WTC11 (cell line): ENCODE measurements around the gene OSCAR. TPM values are rescaled to one million over a fixed set of nuclear protein-coding genes. Genes with fewer than 3 reads are reported as not detected.

Source experiments
- ATAC-seq: fragments of 200-7000 bp; cut with Tn5 transposase; 2 replicates; pipeline ENCODE4 v1.10.0; 2021; ENCODE audit warnings: mild to moderate bottlenecking, moderate library complexity
- CTCF ChIA-PET: fragments of 300-600 bp; sonication (Branson Sonifier 250); formaldehyde crosslinking; loops from one replicate; lab custom pipeline; 2021; ENCODE audit warnings: antibody characterized with exemption; lab: Charles Lee
- POLR2A ChIA-PET: fragments of 350-600 bp; sonication (Branson Sonifier 250); formaldehyde crosslinking; loops from one replicate; lab custom pipeline; 2021; ENCODE audit warnings: antibody characterized with exemption; lab: Charles Lee
- DNase-seq: peaks from one replicate; pipeline ENCODE4 v3.0.0; 2021; ENCODE audit warnings: low spot score
- H3K27ac Mint-ChIP-seq: 2 replicates; pipeline ENCODE4 v1.8.0; 2021; ENCODE audit warnings: mixed read lengths
- H3K27me3 Mint-ChIP-seq: 2 replicates; pipeline ENCODE4 v1.8.0; 2021; ENCODE audit warnings: low read depth, mild to moderate bottlenecking, moderate library complexity, mixed read lengths
- H3K36me3 Mint-ChIP-seq: 2 replicates; pipeline ENCODE4 v1.8.0; 2021; ENCODE audit warnings: mixed read lengths
- H3K4me1 Mint-ChIP-seq: 2 replicates; pipeline ENCODE4 v1.8.0; 2022; ENCODE audit warnings: mixed read lengths
- H3K4me3 Mint-ChIP-seq: 2 replicates; pipeline ENCODE4 v1.8.0; 2021; ENCODE audit warnings: mild to moderate bottlenecking, moderate library complexity, mixed read lengths
- H3K9me3 Mint-ChIP-seq: 2 replicates; pipeline ENCODE4 v1.8.0; 2021; ENCODE audit warnings: mixed read lengths
- CBFB ChIP-seq: sonication (generic); formaldehyde crosslinking; IDR thresholded peaks from 2 replicates; pipeline ENCODE4 v1.8.1; 2022; ENCODE audit warnings: mild to moderate bottlenecking, low read depth, missing genetic modification reagents
- EMX1 ChIP-seq: fragments of 250-450 bp; sonication (Bioruptor Pico); IDR thresholded peaks from 2 replicates; pipeline ENCODE4 v1.8.0; 2021; ENCODE audit warnings: mild to moderate bottlenecking
- ETV6 ChIP-seq: sonication (generic); formaldehyde crosslinking; IDR thresholded peaks from 2 replicates; pipeline ENCODE4 v1.8.1; 2022; ENCODE audit warnings: mild to moderate bottlenecking, missing genetic modification reagents
- GTF2I ChIP-seq: fragments of 250-450 bp; sonication (Bioruptor Pico); conservative IDR thresholded peaks from 2 replicates; pipeline ENCODE4 v1.4.0; 2021; ENCODE audit warnings: mild to moderate bottlenecking
- HMGA2 ChIP-seq: fragments of 250-450 bp; sonication (Bioruptor Pico); IDR thresholded peaks from 2 replicates; pipeline ENCODE4 v1.4.0; 2021; ENCODE audit warnings: mild to moderate bottlenecking, moderate library complexity
- IRF1 ChIP-seq: sonication (generic); formaldehyde crosslinking; IDR thresholded peaks from 2 replicates; pipeline ENCODE4 v1.8.0; 2023; ENCODE audit warnings: missing genetic modification reagents
- MXD4 ChIP-seq: fragments of 250-450 bp; sonication (Bioruptor Pico); IDR thresholded peaks from 2 replicates; pipeline ENCODE4 v1.8.0; 2021; ENCODE audit warnings: mild to moderate bottlenecking, moderate library complexity, borderline replicate concordance
- NFATC4 ChIP-seq: fragments of 250-450 bp; sonication (Bioruptor Pico); IDR thresholded peaks from 2 replicates; pipeline ENCODE4 v1.9.0; 2021; ENCODE audit warnings: mild to moderate bottlenecking
- NFE2L1 ChIP-seq: sonication (generic); formaldehyde crosslinking; IDR thresholded peaks from 2 replicates; pipeline ENCODE4 v1.8.1; 2023; ENCODE audit warnings: missing genetic modification reagents
- NR1H2 ChIP-seq: sonication (generic); formaldehyde crosslinking; IDR thresholded peaks from 2 replicates; pipeline ENCODE4 v1.9.0; 2021; ENCODE audit warnings: mild to moderate bottlenecking, moderate library complexity, missing genetic modification reagents
- SMAD3 ChIP-seq: sonication (generic); formaldehyde crosslinking; IDR thresholded peaks from 2 replicates; pipeline ENCODE4 v1.8.0; 2022; ENCODE audit warnings: missing genetic modification reagents, mild to moderate bottlenecking, borderline replicate concordance
- SOX15 ChIP-seq: fragments of 250-450 bp; sonication (Bioruptor Pico); IDR thresholded peaks from 2 replicates; pipeline ENCODE4 v1.9.0; 2021; ENCODE audit warnings: mild to moderate bottlenecking
- ZBTB21 ChIP-seq: sonication (generic); formaldehyde crosslinking; IDR thresholded peaks from 2 replicates; pipeline ENCODE4 v1.8.1; 2023; ENCODE audit warnings: mild to moderate bottlenecking, missing genetic modification reagents, borderline replicate concordance
- ZNF263 ChIP-seq: sonication (generic); formaldehyde crosslinking; IDR thresholded peaks from 2 replicates; pipeline ENCODE4 v1.8.1; 2022; ENCODE audit warnings: low read depth, mild to moderate bottlenecking, moderate library complexity, missing genetic modification reagents
- ZNF416 ChIP-seq: fragments of 250-450 bp; sonication (Bioruptor Pico); IDR thresholded peaks from 2 replicates; pipeline ENCODE4 v1.9.0; 2021; ENCODE audit warnings: mild to moderate bottlenecking, inconsistent platforms
- total RNA-seq: library from RNA; stranded (reverse); gene quantifications from 3 replicates; pipeline ENCODE4 v1.2.3, GENCODE V29; 2021
- TF ChIP-seq, protein P1 (sequence below): sonication (generic); formaldehyde crosslinking; IDR thresholded peaks from 2 replicates; pipeline ENCODE4 v1.8.1; 2022; ENCODE audit warnings: low read depth, mild to moderate bottlenecking, moderate library complexity, missing genetic modification reagents, borderline replicate concordance
- TF ChIP-seq, protein P2 (sequence below): sonication (generic); formaldehyde crosslinking; IDR thresholded peaks from 2 replicates; pipeline ENCODE4 v1.8.1; 2023; ENCODE audit warnings: mild to moderate bottlenecking, missing genetic modification reagents
- TF ChIP-seq, protein P3 (sequence below): sonication (generic); formaldehyde crosslinking; IDR thresholded peaks from 2 replicates; pipeline ENCODE4 v1.8.0; 2022; ENCODE audit warnings: missing genetic modification reagents
- TF ChIP-seq, protein P4 (sequence below): sonication (generic); formaldehyde crosslinking; conservative IDR thresholded peaks from 2 replicates; pipeline ENCODE4 v1.8.1; 2023; ENCODE audit warnings: mild to moderate bottlenecking, low read depth, missing genetic modification reagents, moderate library complexity

The OSCAR gene
- total RNA-seq, 1 experiment from 2014 or later: 2.3 TPM

DNA sequence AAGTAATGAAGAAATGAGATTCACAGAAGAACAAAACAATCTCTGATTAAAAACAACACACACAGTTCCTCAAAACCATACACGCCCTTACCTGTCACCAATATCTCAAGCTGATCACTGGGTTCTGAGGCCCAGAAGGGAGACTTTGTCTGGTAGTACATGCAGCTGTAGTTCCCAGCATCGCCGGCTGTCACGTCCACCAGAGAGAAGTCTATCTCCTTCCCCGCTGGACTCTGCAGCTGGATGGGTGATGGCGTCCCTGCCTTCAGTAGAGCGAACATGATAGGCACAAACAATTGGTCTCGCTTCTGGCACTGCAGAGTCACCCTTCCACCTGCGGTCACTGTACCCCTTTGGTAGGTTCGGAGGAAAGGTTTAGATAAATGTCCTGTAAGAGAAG is 26.8 kb downstream of the OSCAR start:
- Mint-ChIP-seq H3K36me3 (0 out of 2 replicates have a peak, but pooled peaks cover 4% of the 10 kb centered on the region), H3K27ac (no peak overlapping the region), H3K27me3 (peaks cover 2% of the 10 kb centered on the region; the same call in 1 of the 2 replicates), H3K4me3 (no peak overlapping the region), H3K4me1 (no peaks in the 10 kb centered on the region), H3K9me3 (peaks cover 11% of the 10 kb centered on the region)
- DNase-seq (no peak), ATAC-seq (no peak)
- ChIA-PET POLR2A (no interaction called here), CTCF (no interaction called here)
- no peak for TF ChIP-seq MXD4 (CRISPR knock-in tag)
- no peak for TF ChIP-seq ZNF263 (CRISPR knock-in tag)
- TF ChIP-seq GTF2I: no peak
- TF ChIP-seq EMX1 (CRISPR knock-in tag): no peak
- TF ChIP-seq NR1H2 (CRISPR knock-in tag): no peak
- no peak for TF ChIP-seq IRF1 (CRISPR knock-in tag)
- TF ChIP-seq, protein P1, sequence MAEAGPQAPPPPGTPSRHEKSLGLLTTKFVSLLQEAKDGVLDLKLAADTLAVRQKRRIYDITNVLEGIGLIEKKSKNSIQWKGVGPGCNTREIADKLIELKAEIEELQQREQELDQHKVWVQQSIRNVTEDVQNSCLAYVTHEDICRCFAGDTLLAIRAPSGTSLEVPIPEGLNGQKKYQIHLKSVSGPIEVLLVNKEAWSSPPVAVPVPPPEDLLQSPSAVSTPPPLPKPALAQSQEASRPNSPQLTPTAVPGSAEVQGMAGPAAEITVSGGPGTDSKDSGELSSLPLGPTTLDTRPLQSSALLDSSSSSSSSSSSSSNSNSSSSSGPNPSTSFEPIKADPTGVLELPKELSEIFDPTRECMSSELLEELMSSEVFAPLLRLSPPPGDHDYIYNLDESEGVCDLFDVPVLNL: no peak
- TF ChIP-seq, protein P2, sequence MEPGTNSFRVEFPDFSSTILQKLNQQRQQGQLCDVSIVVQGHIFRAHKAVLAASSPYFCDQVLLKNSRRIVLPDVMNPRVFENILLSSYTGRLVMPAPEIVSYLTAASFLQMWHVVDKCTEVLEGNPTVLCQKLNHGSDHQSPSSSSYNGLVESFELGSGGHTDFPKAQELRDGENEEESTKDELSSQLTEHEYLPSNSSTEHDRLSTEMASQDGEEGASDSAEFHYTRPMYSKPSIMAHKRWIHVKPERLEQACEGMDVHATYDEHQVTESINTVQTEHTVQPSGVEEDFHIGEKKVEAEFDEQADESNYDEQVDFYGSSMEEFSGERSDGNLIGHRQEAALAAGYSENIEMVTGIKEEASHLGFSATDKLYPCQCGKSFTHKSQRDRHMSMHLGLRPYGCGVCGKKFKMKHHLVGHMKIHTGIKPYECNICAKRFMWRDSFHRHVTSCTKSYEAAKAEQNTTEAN (CRISPR knock-in tag): no peak
- TF ChIP-seq, protein P3, sequence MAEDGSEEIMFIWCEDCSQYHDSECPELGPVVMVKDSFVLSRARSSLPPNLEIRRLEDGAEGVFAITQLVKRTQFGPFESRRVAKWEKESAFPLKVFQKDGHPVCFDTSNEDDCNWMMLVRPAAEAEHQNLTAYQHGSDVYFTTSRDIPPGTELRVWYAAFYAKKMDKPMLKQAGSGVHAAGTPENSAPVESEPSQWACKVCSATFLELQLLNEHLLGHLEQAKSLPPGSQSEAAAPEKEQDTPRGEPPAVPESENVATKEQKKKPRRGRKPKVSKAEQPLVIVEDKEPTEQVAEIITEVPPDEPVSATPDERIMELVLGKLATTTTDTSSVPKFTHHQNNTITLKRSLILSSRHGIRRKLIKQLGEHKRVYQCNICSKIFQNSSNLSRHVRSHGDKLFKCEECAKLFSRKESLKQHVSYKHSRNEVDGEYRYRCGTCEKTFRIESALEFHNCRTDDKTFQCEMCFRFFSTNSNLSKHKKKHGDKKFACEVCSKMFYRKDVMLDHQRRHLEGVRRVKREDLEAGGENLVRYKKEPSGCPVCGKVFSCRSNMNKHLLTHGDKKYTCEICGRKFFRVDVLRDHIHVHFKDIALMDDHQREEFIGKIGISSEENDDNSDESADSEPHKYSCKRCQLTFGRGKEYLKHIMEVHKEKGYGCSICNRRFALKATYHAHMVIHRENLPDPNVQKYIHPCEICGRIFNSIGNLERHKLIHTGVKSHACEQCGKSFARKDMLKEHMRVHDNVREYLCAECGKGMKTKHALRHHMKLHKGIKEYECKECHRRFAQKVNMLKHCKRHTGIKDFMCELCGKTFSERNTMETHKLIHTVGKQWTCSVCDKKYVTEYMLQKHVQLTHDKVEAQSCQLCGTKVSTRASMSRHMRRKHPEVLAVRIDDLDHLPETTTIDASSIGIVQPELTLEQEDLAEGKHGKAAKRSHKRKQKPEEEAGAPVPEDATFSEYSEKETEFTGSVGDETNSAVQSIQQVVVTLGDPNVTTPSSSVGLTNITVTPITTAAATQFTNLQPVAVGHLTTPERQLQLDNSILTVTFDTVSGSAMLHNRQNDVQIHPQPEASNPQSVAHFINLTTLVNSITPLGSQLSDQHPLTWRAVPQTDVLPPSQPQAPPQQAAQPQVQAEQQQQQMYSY (CRISPR knock-in tag): no peak
- no peak for TF ChIP-seq SOX15
- TF ChIP-seq NFATC4 (CRISPR knock-in tag): no peak
- no peak for TF ChIP-seq ZNF416
- no peak for TF ChIP-seq NFE2L1
- TF ChIP-seq SMAD3: no peak
- no peak for TF ChIP-seq ETV6
- TF ChIP-seq ZBTB21 (CRISPR knock-in tag): no peak
- TF ChIP-seq, protein P4, sequence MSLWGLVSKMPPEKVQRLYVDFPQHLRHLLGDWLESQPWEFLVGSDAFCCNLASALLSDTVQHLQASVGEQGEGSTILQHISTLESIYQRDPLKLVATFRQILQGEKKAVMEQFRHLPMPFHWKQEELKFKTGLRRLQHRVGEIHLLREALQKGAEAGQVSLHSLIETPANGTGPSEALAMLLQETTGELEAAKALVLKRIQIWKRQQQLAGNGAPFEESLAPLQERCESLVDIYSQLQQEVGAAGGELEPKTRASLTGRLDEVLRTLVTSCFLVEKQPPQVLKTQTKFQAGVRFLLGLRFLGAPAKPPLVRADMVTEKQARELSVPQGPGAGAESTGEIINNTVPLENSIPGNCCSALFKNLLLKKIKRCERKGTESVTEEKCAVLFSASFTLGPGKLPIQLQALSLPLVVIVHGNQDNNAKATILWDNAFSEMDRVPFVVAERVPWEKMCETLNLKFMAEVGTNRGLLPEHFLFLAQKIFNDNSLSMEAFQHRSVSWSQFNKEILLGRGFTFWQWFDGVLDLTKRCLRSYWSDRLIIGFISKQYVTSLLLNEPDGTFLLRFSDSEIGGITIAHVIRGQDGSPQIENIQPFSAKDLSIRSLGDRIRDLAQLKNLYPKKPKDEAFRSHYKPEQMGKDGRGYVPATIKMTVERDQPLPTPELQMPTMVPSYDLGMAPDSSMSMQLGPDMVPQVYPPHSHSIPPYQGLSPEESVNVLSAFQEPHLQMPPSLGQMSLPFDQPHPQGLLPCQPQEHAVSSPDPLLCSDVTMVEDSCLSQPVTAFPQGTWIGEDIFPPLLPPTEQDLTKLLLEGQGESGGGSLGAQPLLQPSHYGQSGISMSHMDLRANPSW (CRISPR knock-in tag): no peak
- no peak for TF ChIP-seq CBFB
- TF ChIP-seq HMGA2 (CRISPR knock-in tag): no peak
